Adrenal gland (tissue), 19 donors: ENCODE results near the gene SELENOT. TPM values are rescaled to one million over a fixed set of nuclear protein-coding genes. Genes with fewer than 3 reads are reported as not detected.
A peak's percentile ranks its signal among the peaks of the same experiment; 100 is the strongest.

Experiments used
- DNase-seq, 7 donors: peaks; one replicate each; pipeline ENCODE4 v3.0.0-alpha.2; 2019 to 2020
- H3K27ac ChIP-seq, 5 donors: fragments of 200-600 bp; sonication (generic) in 4 of 5; 1 replicate in 3 of 5; 2 replicates in 2 of 5; pipeline versions ENCODE4 v1.5.1 to v1.8.0; 2016 to 2020; ENCODE audit warnings: mild to moderate bottlenecking in 1 of 5
- H3K27me3 ChIP-seq: fragments of 200-600 bp; 2 replicates; pipeline ENCODE4 v1.8.0; 2021
- H3K36me3 ChIP-seq, 2 donors: fragments of 200-600 bp; replicated peaks in 1 of 2; 1 replicate in 1 of 2; 2 replicates in 1 of 2; pipeline versions ENCODE4 v1.5.1 to v1.8.0; 2018 to 2022
- H3K4me1 ChIP-seq, 2 donors: fragments of 200-600 bp; replicated peaks in 1 of 2; 1 replicate in 1 of 2; 2 replicates in 1 of 2; pipeline versions ENCODE4 v1.5.1 to v1.8.0; 2018 to 2021
- H3K4me3 ChIP-seq, 4 donors: fragments of 200-600 bp; sonication (generic) in 3 of 4; one replicate each; pipeline ENCODE4 v1.5.1; 2016 to 2018
- H3K9me3 ChIP-seq, 3 donors: fragments of 200-600 bp; sonication (generic) in 1 of 3; replicated peaks in 1 of 3; 1 replicate in 2 of 3; 2 replicates in 1 of 3; pipeline versions ENCODE4 v1.5.1 to v1.8.0; 2016 to 2021
- POLR2A ChIP-seq, 2 donors: fragments of 450-650 bp; IDR thresholded peaks; one replicate each; pipeline ENCODE4 v1.6.1; 2017; ENCODE audit warnings: antibody characterized with exemption in 2 of 2, mild to moderate bottlenecking in 2 of 2, moderate library complexity in 1 of 2
- WGBS, 4 donors: extraction: QIAGEN DNeasy Blood & Tissue Kit in 2 of 4; methylation state at CpG; one replicate each; pipeline versions ENCODE4 v1.1.5 to v1.1.7; 2013 to 2017; 5-methylcytosine and 5-hydroxymethylcytosine counted together
- intact Hi-C, 2 donors: fragments of 100-400 bp; cut with DNase I; formaldehyde crosslinking; loops; one replicate each; pipeline versions ENCODE4 v1.14.1 to v1.15.0; 2022 to 2023
- long read RNA-seq, 10 donors: library from polyadenylated mRNA in 3 of 10; unstranded in 2 of 10; stranded (forward) in 1 of 10; transcript quantifications; one replicate each; pipeline ENCODE4 v2.0.0 and lab custom pipeline, GENCODE V29; 2021 to 2026
- polyA plus RNA-seq, 3 donors: library from polyadenylated mRNA; stranded (reverse); fragments of 200-250 nt in 2 of 3; fragments of 350-450 nt in 1 of 3; fragmentation: Illumina TruSeq in 1 of 3; extraction: RNeasy Lipid Tissue Mini Kit (QIAGEN cat#74804) in 1 of 3; gene quantifications; one replicate each; pipeline ENCODE4 v1.2.3, GENCODE V29; 2013 to 2014
- total RNA-seq, 9 donors: library from RNA; depleted of rRNA in 4 of 9; stranded (reverse); fragments of >200 nt in 4 of 9; fragments of 120-200 nt in 1 of 9; fragmentation: NEBNext Ultra II Directional in 1 of 9; extraction: Animal tissue kit (Norgen Biotek cat#: 25700) in 1 of 9; gene quantifications; one replicate each; pipeline versions ENCODE4 v1.1.0 to v1.2.4, GENCODE V29; 2013 to 2023
- TF ChIP-seq, protein P1 (sequence below), 6 experiments: fragments of 450-650 bp in 4 of 6; fragments of 200-600 bp in 2 of 6; sonication (generic) in 1 of 6; IDR thresholded peaks; 1 replicate in 5 of 6; 2 replicates in 1 of 6; pipeline versions ENCODE4 v1.5.1 to v1.8.0; 2016 to 2021; ENCODE audit warnings: antibody characterized with exemption in 6 of 6, mild to moderate bottlenecking in 2 of 6, moderate library complexity in 1 of 6
- donor health status: healthy with polysubstance abuse.
- donor health status: Bipolar disorder and iron deficiency.
- donor health status: DM: yes; HTN: yes; CAD: no.
- donor health status: DM: no; HTN: no; CAD: no.
- donor health status: DM: no; HTN: no; CAD: no.
- donor health status: DM: yes; HTN: yes; CAD: no.

The SELENOT gene, protein sequence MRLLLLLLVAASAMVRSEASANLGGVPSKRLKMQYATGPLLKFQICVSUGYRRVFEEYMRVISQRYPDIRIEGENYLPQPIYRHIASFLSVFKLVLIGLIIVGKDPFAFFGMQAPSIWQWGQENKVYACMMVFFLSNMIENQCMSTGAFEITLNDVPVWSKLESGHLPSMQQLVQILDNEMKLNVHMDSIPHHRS
- 100 to 1,000 TPM in 8 of 9 donors, 10 to 100 TPM in 1; 99.6 to 199 (median 155) TPM for total RNA-seq
- polyA plus RNA-seq = 100 to 1,000 TPM in 1 of 3 donors, 10 to 100 TPM in 2; 19.4 to 323 (median 25.6) TPM
- long read RNA-seq, donor 1, transcript SELENOT-201 (2 exons, 585 nt) = minor isoform, 8 of 121 reads
- long read RNA-seq, donor 1, transcript SELENOT-202 (6 exons, 3,469 nt) = major isoform, 81 of 121 reads
- long read RNA-seq, donor 1, partial matches to known transcripts = 31 of 121 reads
- long read RNA-seq, donor 1, other reads (novel, unspliced or antisense) = 0 of 121 reads
- long read RNA-seq, donor 2, transcript SELENOT-202 (6 exons, 3,469 nt) = major isoform, 55 of 79 reads
- long read RNA-seq, donor 2, partial matches to known transcripts = 22 of 79 reads
- long read RNA-seq, donor 2, other reads (novel, unspliced or antisense) = 0 of 79 reads
- long read RNA-seq, donor 3, transcript SELENOT-201 (2 exons, 585 nt) = minor isoform, 7 of 95 reads
- long read RNA-seq, donor 3, transcript SELENOT-202 (6 exons, 3,469 nt) = major isoform, 65 of 95 reads
- long read RNA-seq, donor 3, partial matches to known transcripts = 23 of 95 reads
- long read RNA-seq, donor 3, other reads (novel, unspliced or antisense) = 0 of 95 reads
- long read RNA-seq, donor 4, transcript SELENOT-202 (6 exons, 3,469 nt) = major isoform, 166 of 172 reads
- long read RNA-seq, donor 4, partial matches to known transcripts = 0 of 172 reads
- long read RNA-seq, donor 4, other reads (novel, unspliced or antisense) = 4 of 172 reads
- long read RNA-seq, donor 5, transcript SELENOT-202 (6 exons, 3,469 nt) = major isoform, 242 of 250 reads
- long read RNA-seq, donor 5, partial matches to known transcripts = 3 of 250 reads
- long read RNA-seq, donor 5, other reads (novel, unspliced or antisense) = 1 of 250 reads
- long read RNA-seq, donor 6, transcript SELENOT-202 (6 exons, 3,469 nt) = major isoform, 69 of 74 reads
- long read RNA-seq, donor 6, partial matches to known transcripts = 2 of 74 reads
- long read RNA-seq, donor 6, other reads (novel, unspliced or antisense) = 2 of 74 reads
- long read RNA-seq, donor 7, transcript SELENOT-202 (6 exons, 3,469 nt) = major isoform, 27 of 39 reads
- long read RNA-seq, donor 7, partial matches to known transcripts = 9 of 39 reads
- long read RNA-seq, donor 7, other reads (novel, unspliced or antisense) = 0 of 39 reads
- long read RNA-seq, donor 8, transcript SELENOT-202 (6 exons, 3,469 nt) = major isoform, 108 of 118 reads
- long read RNA-seq, donor 8, partial matches to known transcripts = 8 of 118 reads
- long read RNA-seq, donor 8, other reads (novel, unspliced or antisense) = 0 of 118 reads
- long read RNA-seq, donor 9, transcript SELENOT-202 (6 exons, 3,469 nt) = major isoform, 66 of 108 reads
- long read RNA-seq, donor 9, transcript SELENOT-201 (2 exons, 585 nt) = minor isoform, 6 of 108 reads
- long read RNA-seq, donor 9, partial matches to known transcripts = 36 of 108 reads
- long read RNA-seq, donor 9, other reads (novel, unspliced or antisense) = 0 of 108 reads
- long read RNA-seq, donor 10, transcript SELENOT-202 (6 exons, 3,469 nt) = major isoform, 22 of 28 reads
- long read RNA-seq, donor 10, partial matches to known transcripts = 5 of 28 reads
- long read RNA-seq, donor 10, other reads (novel, unspliced or antisense) = 0 of 28 reads

DNA sequence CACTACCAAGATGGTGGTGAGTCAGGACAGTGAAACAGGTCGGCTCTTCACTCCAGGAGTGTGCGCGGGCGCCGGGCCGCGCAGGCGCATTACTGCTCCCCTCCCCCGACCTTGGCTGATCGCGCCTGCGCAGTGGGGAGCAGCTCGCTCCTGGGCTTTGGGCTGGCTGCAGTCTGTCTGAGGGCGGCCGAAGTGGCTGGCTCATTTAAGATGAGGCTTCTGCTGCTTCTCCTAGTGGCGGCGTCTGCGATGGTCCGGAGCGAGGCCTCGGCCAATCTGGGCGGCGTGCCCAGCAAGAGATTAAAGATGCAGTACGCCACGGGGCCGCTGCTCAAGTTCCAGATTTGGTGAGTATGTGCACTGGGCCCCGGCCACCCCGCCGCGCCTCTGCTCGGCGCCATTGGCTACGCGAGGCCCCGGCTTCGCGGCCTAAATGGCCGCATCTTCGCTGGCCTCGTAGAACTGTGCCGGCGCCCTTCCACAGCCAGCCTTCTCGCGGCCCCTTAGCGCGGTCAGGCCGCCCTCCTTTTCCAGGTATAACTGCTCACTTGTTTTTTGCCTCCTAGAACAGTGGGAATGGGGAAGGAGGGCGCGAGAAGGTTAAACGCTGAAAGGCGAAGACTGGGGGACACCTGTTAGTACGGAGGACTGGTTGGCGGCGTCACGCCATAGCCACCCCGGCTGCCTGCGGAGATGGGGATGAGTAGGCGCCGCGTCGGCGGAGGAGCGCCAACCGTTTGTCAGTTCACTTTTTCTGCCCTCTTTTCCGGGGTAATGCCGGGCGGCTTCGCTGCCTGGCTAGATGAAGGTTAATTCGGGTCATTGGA, at the start of gene SELENOT:
SELENOT (plus strand) TSS at position 169 of the 827 bp plus-strand sequence; CDS start at position 211, 42 bp downstream.
- Histone ChIP-seq H3K4me1 (peaks cover 26 to 51% of the 10 kb centered on the region in 2 donors), H3K4me3 (peak within 1 kb of the TSS; percentile 1 to 82 (median 72)), H3K9me3 (no peaks in the 10 kb centered on the region), H3K27ac (peak within 1 kb of the TSS; percentile 91 to 98 (median 94)), H3K36me3 (no peaks in the 10 kb centered on the region), H3K27me3 (no peaks in the 10 kb centered on the region)
- TF ChIP-seq, protein P1, sequence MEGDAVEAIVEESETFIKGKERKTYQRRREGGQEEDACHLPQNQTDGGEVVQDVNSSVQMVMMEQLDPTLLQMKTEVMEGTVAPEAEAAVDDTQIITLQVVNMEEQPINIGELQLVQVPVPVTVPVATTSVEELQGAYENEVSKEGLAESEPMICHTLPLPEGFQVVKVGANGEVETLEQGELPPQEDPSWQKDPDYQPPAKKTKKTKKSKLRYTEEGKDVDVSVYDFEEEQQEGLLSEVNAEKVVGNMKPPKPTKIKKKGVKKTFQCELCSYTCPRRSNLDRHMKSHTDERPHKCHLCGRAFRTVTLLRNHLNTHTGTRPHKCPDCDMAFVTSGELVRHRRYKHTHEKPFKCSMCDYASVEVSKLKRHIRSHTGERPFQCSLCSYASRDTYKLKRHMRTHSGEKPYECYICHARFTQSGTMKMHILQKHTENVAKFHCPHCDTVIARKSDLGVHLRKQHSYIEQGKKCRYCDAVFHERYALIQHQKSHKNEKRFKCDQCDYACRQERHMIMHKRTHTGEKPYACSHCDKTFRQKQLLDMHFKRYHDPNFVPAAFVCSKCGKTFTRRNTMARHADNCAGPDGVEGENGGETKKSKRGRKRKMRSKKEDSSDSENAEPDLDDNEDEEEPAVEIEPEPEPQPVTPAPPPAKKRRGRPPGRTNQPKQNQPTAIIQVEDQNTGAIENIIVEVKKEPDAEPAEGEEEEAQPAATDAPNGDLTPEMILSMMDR (IDR thresholded peaks at IDR 0.05) = peak in 5 of 6 experiments; percentile 33 to 55 (median 41)
- peak; percentile 96 to 99 for TF ChIP-seq POLR2A (IDR thresholded peaks at IDR 0.05)
- intact Hi-C loops = no loop called here
- 0 to 1% (median 0%) methylated on average over 22 to 69 of the region's 69 CpGs for WGBS, 4 donors
- DNase-seq = peak; percentile 92 to 97 (median 95)

DNA sequence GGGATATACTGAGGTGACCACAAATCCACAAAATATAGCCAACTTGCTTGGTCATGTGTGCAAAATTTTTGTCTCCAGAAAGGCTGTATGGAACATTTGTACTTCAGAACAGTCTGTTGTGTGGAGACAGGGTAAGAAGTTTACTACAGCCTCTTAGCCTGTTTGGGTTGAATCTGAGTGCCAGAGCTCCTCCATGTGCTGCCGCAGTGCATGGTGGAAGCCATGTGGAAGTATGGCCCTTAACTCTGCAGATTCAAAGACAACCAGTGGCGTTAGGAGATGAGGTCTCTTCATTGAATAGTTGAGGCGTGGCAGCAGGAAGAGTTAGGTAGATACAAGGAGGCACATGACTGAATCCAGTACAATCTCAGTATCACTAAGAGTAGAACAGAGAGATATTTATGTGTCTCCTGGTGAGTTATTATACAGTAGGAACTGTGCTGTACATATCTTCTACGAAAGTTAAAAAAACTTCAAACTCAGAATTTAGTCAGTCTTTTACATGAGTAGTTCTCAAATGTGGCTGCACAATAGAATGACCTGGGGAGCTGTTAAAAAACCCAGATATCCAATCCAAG, 47.2 kb upstream of the SELENOT start:
- TF ChIP-seq, protein P1 (IDR thresholded peaks at IDR 0.05) = no peak
- TF ChIP-seq POLR2A (IDR thresholded peaks at IDR 0.05) = no peak
- no peak overlapping the region for H3K4me3 ChIP-seq
- intact Hi-C loops = no loop called here
- WGBS, 4 donors = 96 to 99% (median 97%) methylated on average over 4 of the region's 4 CpGs
- peaks cover 0 to 24% of the 10 kb centered on the region in 2 donors for H3K36me3 ChIP-seq
- H3K27me3 ChIP-seq = no peaks in the 10 kb centered on the region
- DNase-seq = no peak
- H3K4me1 ChIP-seq = peaks cover 0 to 13% of the 10 kb centered on the region in 2 donors
- no peak overlapping the region for H3K27ac ChIP-seq
- no peaks in the 10 kb centered on the region for H3K9me3 ChIP-seq

DNA sequence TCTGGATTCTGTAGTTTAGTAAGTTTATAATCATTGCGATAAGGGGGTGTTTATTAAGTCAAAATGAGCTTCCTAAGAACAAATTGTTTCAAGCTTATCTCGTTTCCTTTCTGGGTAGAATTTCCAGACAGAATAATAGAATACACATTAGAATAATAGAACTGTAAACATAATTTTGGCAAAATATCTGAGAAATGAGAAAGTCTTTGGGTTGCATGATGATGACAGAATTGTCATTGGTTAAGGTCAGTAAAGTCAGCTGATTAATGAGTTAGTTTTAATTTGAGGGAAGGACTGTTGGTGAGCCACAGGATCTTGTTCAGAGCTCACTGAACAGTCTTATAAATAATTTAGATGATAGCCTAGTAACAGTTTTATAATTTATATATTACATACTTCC, 46.3 kb upstream of the SELENOT start:
- Histone ChIP-seq H3K27ac (no peak overlapping the region), H3K27me3 (no peaks in the 10 kb centered on the region), H3K36me3 (peaks cover 0 to 24% of the 10 kb centered on the region in 2 donors), H3K4me3 (no peak overlapping the region), H3K9me3 (no peaks in the 10 kb centered on the region), H3K4me1 (peaks cover 0 to 13% of the 10 kb centered on the region in 2 donors)
- no peak for DNase-seq
- intact Hi-C loops = no loop called here
- TF ChIP-seq, protein P1 (IDR thresholded peaks at IDR 0.05) = no peak
- no peak for TF ChIP-seq POLR2A (IDR thresholded peaks at IDR 0.05)
- 50 to 59% (median 54%) methylated on average over 2 of the region's 2 CpGs for WGBS, 4 donors
